Stimulated activated CD8-positive, alpha-beta memory T cell treated with anti-CD3 and anti-CD28 coated beads, Interleukin-7, amount 100 ng/mL, for 4 hours (primary cell): ENCODE data around the gene EFEMP2.

Source experiments
- DNase-seq, 2 donors: peaks; one replicate each; pipeline ENCODE4 v3.0.0-alpha.2; 2020; ENCODE audit warnings: low read depth in 2 of 2

The EFEMP2 gene

GRCh38 chr11:65885231-65885630 lies 12.6 kb upstream of the EFEMP2 start:
- no peak for DNase-seq

- peak; percentile 68 for DNase-seq
Observed at GRCh38 chr11:65884716-65885092, 12.1 kb upstream of the EFEMP2 start.

GRCh38 chr11:65883786-65884715 lies 11.5 kb upstream of the EFEMP2 start:
- no peak for DNase-seq

- no peak for DNase-seq
Observed at GRCh38 chr11:65883058-65883761, 10.6 kb upstream of the EFEMP2 start.

GRCh38 chr11:65882120-65883057 lies 9.8 kb upstream of the EFEMP2 start:
- no peak for DNase-seq

- no peak for DNase-seq
Observed at GRCh38 chr11:65880844-65881421, 8.3 kb upstream of the EFEMP2 start.

GRCh38 chr11:65880027-65880426 lies 7.4 kb upstream of the EFEMP2 start:
- no peak for DNase-seq

- DNase-seq: no peak
Observed at GRCh38 chr11:65879617-65880016, 7.0 kb upstream of the EFEMP2 start, which contains the start of gene CTSW. Gene CTSW, plus strand, starts transcription at chr11:65879837. Its CDS starts 18 bp downstream, at chr11:65879855.

GRCh38 chr11:65873318-65874156 lies 937 bp upstream of the EFEMP2 start:
- peak; percentile 87 to 88 for DNase-seq

GRCh38 chr11:65871811-65872548 lies 620 bp downstream of the EFEMP2 start:
- DNase-seq: no peak

GRCh38 chr11:65870706-65871681 lies 1.6 kb downstream of the EFEMP2 start:
- no peak for DNase-seq

GRCh38 chr11:65870307-65870658 lies 2.3 kb downstream of the EFEMP2 start:
- no peak for DNase-seq

GRCh38 chr11:65869643-65870306 lies 2.8 kb downstream of the EFEMP2 start:
- no peak for DNase-seq

GRCh38 chr11:65868907-65869306 lies 3.7 kb downstream of the EFEMP2 start:
- DNase-seq: no peak

- DNase-seq: no peak
Observed at GRCh38 chr11:65868076-65868667, 4.4 kb downstream of the EFEMP2 start.

- DNase-seq: no peak
Observed at GRCh38 chr11:65867284-65868071, 5.1 kb downstream of the EFEMP2 start.
